SHP77 treated with DMSO at 0.1 percent for 48 hours (cell line): Measurements from ENCODE around the gene ZNF618.

Experiments used
- DNase-seq: peaks from one replicate; lab custom pipeline; 2025; lab: John Stamatoyannopoulos, UW

The ZNF618 gene

GRCh38 chr9:113934829-113935676 is 58.9 kb downstream of the ZNF618 start:
- DNase-seq = no peak

DNA sequence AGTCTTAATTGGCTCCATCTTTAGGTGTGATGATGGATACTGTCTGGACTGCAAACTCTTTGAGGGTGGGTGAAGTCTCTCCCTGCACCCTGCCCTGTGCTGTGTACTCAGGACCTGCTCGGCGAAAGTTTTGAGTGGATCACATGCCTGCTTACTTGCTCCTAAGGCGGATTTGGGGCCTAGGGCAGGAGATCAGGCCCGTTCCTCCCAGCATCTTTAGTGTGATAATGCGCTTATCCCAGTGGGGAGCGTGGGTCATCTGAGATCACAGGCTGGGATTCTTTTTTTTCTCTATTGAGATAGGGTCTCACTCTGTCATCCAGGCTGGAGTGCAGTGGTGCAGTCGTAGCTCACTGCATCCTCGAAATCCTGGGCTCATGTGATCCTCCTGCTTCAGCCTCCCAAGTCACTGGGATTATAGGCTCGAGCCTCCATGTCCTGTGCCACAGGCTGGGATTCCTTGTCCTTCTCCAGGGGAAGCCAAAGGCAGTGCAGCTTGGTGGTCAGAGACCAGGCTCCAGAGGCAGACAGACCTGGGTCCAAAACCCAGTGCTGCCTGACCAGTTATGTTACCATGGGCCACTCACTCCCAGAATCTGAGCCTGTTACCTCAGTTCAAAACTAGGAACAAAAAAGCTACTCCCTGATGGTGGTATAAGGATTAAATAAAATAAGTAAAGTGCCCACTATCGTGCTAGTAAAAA is 59.7 kb downstream of the ZNF618 start:
- no peak for DNase-seq

DNA sequence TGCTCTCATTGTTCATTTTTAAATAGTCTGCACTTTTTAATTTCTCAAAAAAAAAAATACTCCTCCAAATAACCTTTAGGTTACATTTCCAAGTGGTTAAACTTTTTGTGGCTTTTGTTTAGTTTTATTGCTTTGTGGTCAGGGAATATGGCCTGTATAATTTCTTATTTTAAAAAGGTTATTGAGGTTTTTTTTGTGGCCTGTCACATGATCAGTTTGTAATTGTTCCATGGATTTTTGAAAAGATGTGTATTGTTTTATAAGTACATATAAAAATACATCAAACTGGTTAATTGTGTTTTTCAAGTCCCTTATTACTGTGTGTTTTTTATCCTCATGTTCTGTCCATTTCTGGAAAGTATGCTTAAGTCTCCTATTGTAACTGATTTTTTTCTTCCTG is 64.0 kb downstream of the ZNF618 start:
- no peak for DNase-seq

GRCh38 chr9:113941056-113941455 is 64.9 kb downstream of the ZNF618 start:
- DNase-seq = no peak

- no peak for DNase-seq
These were observed 65.4 kb downstream of the ZNF618 start for GRCh38 chr9:113941526-113941925.

DNA sequence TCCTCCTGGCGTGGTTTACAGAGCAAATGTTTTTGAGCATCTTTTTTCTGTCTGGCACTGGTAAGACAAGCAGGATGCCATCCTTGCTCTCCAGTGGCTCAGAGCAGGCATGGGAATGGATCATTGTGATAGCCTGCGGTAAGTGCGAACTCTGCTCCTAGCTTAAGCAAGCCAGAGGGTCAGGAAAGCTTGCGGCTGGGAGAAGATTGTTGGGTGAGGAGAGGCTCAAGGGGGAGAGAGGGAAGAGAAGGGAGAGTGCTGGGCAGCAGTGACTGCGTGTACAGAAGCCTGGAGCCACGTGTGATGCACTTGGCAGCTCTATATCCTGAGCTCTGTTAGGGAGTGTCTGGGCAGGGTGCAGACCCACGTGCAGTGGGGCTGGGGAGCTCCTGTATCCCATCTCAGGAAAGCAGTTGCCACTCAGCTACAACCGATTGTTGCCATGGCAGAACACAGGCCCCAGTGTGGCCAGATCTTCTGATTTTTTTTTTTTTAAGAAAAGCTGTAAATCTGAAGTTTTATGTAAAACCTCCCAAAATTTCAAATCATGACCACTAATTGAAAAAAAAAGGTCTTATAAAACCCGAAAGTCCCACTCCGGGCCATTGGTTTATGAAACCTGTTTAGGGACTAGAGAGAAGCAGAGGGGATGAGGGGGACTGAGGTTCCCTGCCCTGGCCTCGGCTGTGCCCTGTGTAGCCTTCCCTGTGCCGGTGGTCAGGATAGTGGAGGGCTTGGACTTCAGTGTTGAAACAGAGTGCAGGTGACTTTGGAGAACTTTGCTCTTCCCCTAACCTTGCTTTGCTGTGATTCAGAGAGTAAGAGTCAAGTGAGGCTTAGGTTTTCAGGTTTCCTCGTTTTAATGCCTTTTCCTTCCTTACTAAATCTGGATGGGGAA is 67.3 kb downstream of the ZNF618 start:
- no peak for DNase-seq

- no peak for DNase-seq
These were observed 69.7 kb downstream of the ZNF618 start for GRCh38 chr9:113945784-113946183.

DNA sequence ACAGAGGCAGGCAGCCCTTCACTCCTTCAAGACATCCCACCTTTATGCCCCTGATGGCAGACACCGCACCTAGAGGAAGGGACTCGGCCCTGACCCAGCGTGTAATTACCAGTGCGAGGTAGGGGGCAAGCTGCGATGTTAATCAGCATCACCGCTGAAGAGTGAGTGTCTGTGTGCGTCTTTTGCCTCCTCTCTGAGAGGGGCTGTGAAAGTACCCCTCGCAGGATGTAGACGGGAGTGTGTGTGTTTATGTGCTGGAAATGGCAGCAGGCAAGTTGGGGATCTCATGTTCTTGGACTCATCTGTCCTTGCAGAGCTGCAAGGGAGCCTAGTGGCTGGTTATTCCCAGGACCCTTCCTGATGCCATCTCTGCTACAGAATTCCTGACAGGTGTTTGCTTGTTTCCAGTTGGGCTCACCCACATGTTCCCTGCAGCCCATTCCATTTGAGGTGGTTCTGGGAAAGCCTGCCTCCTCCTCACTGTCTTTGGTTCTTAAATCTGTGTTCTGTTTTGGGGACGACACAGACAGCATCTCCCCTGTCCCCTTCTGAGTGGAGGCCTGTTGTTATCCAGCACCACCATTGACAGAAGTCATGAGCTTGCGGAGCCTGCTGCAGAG is 70.5 kb downstream of the ZNF618 start:
- no peak for DNase-seq

GRCh38 chr9:113947941-113948340 is 71.8 kb downstream of the ZNF618 start:
- DNase-seq = no peak

GRCh38 chr9:113948891-113949570 is 72.9 kb downstream of the ZNF618 start:
- no peak for DNase-seq

DNA sequence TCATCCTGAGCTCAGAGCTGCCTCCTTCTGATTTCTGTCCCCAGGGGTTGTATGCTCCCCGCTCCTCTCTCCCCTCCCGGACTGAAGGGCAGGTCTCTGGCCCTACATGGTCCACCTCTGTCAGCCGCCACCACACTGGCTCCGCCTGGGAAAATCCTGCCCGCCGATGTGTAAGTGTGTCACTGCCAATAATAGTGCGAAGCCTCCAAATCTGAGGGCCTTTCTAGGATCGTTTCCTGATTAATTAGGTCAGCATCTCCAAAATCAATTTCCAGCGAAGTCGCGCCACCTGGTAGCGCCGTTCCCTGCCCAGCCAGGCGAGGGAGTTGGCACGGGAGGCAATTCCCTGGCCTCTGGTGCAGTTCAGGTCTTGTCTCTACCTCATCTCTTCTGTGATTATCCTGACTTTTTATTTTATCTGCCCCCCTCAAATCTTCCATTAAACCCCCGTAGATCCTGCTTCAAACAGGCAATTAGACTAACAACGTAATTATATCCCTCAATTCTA is 73.5 kb downstream of the ZNF618 start:
- DNase-seq = no peak

GRCh38 chr9:113950195-113951031 is 74.3 kb downstream of the ZNF618 start:
- DNase-seq = no peak

GRCh38 chr9:113951032-113951372 is 74.9 kb downstream of the ZNF618 start:
- no peak for DNase-seq

DNA sequence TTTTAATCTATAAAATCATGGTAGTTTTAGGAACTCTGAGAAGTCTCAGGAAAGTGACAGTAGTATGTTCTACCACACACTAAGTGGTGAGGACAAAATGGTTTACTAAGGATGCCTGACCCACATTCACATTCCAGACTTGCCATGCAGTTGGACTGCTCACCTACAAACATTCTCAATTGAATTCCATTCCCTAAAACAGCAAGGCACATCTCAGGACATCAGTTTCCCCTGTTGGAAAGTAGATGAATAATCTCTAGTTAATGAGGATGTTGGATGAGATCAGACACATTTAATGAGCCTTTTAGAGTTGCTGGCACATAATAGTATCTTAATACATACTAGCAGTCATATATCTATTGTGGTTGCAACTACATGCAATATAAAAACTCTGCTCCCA is 76.6 kb downstream of the ZNF618 start:
- no peak for DNase-seq

DNA sequence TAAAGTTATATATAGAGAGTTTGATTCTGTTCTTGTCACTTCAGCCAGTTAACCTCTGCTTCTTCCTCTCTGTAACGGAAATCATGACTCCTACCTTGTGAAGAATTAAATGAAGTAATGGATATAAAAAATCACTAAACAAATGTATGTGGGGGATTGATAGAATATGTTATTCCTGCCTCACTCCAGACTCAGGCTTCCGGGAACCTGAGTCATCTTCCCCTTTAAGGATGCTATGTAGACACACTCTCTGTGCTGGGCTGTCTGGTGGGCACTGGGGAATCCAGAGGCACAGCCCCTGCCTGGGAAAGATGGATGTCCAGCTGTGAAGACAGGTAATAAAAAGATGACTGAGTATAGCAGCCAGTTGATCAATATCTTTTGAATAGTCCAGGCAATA is 77.4 kb downstream of the ZNF618 start:
- DNase-seq = no peak

DNA sequence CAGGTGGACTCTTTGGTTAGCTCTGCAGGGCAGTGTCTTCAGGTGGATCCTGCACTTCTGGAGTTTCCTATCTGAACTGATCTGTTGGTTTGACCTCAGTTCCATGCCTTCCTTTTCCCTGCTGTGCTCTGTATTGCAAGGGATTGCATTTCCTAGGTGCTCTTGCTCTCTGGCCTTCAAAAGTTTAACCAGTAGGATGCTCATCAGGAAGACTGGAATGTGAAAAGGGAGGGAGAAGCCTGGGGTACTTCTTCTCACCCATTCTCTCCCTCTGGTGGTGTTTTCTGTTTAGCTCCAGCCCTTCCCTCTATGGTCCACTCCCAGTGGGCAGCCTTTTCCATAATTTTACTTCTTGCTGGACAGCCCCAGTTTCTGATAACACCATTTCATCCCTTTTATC is 78.5 kb downstream of the ZNF618 start:
- DNase-seq = no peak

GRCh38 chr9:113955076-113955752 is 79.1 kb downstream of the ZNF618 start:
- no peak for DNase-seq

GRCh38 chr9:113956901-113957300 is 80.8 kb downstream of the ZNF618 start:
- no peak for DNase-seq

DNA sequence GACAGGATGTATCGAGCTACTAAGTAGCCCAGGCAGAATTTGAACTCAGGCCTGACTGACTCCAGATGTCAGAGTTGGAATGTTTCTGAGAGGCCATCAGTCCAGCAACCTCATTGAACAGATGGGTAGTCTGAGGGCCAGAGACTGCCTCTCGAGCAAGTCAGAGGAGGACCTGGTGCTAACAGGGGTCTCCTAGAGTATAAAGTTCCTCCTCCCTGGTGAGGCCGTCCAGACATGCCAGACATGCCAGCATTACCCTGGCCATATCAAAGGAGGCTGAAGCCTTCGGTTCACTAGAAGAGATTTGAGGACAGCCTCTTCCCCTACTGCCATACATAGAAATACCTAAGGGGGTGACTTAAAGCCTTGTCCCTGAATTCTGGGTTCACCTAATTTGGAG is 81.2 kb downstream of the ZNF618 start:
- DNase-seq = no peak

GRCh38 chr9:113957821-113958341 is 81.8 kb downstream of the ZNF618 start:
- no peak for DNase-seq
